K562 (cell line): ENCODE results near the gene AP2A2. TPM values are rescaled to one million over a fixed set of nuclear protein-coding genes. Genes with fewer than 3 reads are reported as not detected.

Experiments used
- ATAC-seq: fragments of 200-7000 bp; cut with Tn5 transposase; 3 replicates; pipeline ENCODE4 v1.9.1; 2020; ENCODE audit warnings: moderate library complexity
- BruUV-seq: library from RNA; stranded (reverse); fragments of 400-500 nt; replicated peaks from 2 replicates; lab custom pipeline; 2021; lab: Mats Ljungman, UMichigan
- CTCF ChIA-PET: fragments of 300-600 bp; formaldehyde crosslinking; extraction: SDS; loops from one replicate; lab custom pipeline; 2021; ENCODE audit warnings: low intra/inter-chr PET ratio; lab: Yijun Ruan, JAX
- POLR2A ChIA-PET: fragments of 300-600, 350-650 bp; sonication (Branson Sonifier 250); formaldehyde crosslinking; extraction: SDS; loops from one replicate; lab custom pipeline; 2021; ENCODE audit warnings: antibody characterized with exemption, inconsistent platforms; lab: Yijun Ruan, JAX
- DNase-seq, 4 experiments: peaks; one replicate each; pipeline versions ENCODE4 v3.0.0 to v3.0.0-alpha.2; 2011 to 2018; ENCODE audit warnings: low spot score in 3 of 4, mixed read lengths in 3 of 4; ENCODE audit errors: extremely low read depth in 1 of 4
- FAIRE-seq: peaks from 2 replicates; lab custom pipeline; 2011; peaks lifted over from hg19 to GRCh38; lab: Jason Lieb, UNC
- H2AFZ ChIP-seq: 2 replicates; pipeline ENCODE4 v1.6.0; 2011; ENCODE audit warnings: low read depth, low read length, control low read depth, inconsistent platforms
- H3K27ac ChIP-seq: fragments of 200-600 bp; 3 replicates; pipeline ENCODE4 v1.8.0; 2011; ENCODE audit warnings: low read depth, mild to moderate bottlenecking, control low read depth, inconsistent platforms, low read length, moderate library complexity, mixed read lengths; ENCODE audit errors: extremely low read depth
- H3K27me3 ChIP-seq, 2 experiments: fragments of 300-600 bp in 1 of 2; 2 replicates in 1 of 2; 3 replicates in 1 of 2; pipeline versions ENCODE4 v1.6.0 to v1.8.0; 2011; ENCODE audit warnings: inconsistent platforms in 2 of 2, low read length in 2 of 2, mild to moderate bottlenecking in 1 of 2, mixed read lengths in 1 of 2, moderate library complexity in 1 of 2; ENCODE audit not compliant: control insufficient read depth in 2 of 2, insufficient read depth in 2 of 2
- H3K36me3 ChIP-seq: fragments of 300-600 bp; 3 replicates; pipeline ENCODE4 v1.8.0; 2011; ENCODE audit warnings: mild to moderate bottlenecking, low read length, inconsistent platforms; ENCODE audit not compliant: control insufficient read depth, insufficient read depth
- H3K4me1 ChIP-seq, 2 experiments: fragments of 200-600 bp in 1 of 2; replicated peaks in 1 of 2; 2 replicates in 1 of 2; 3 replicates in 1 of 2; pipeline versions ENCODE4 v1.5.1 to v1.8.0; 2011; ENCODE audit warnings: inconsistent platforms in 2 of 2, low read length in 2 of 2, mild to moderate bottlenecking in 1 of 2, mixed read lengths in 1 of 2, moderate library complexity in 1 of 2; ENCODE audit not compliant: control insufficient read depth in 2 of 2, insufficient read depth in 2 of 2
- H3K4me2 ChIP-seq: 2 replicates; pipeline ENCODE4 v1.6.1; 2011; ENCODE audit warnings: low read length, control low read depth, inconsistent platforms, mixed read lengths; ENCODE audit not compliant: insufficient read depth
- H3K4me3 ChIP-seq: fragments of 200-600 bp; sonication (generic), shearing (Covaris generic); 2 replicates; pipeline ENCODE4 v1.5.1; 2016; ENCODE audit warnings: control low read depth, inconsistent platforms
- H3K79me2 ChIP-seq: fragments of 200-600 bp; 3 replicates; pipeline ENCODE4 v1.8.0; 2011; ENCODE audit warnings: low read length, inconsistent platforms; ENCODE audit not compliant: control insufficient read depth, insufficient read depth
- H3K9ac ChIP-seq, 2 experiments: 2 replicates each; pipeline versions ENCODE4 v1.6.0 to v1.6.1; 2011; ENCODE audit warnings: low read depth in 2 of 2, low read length in 2 of 2, control low read depth in 1 of 2, inconsistent platforms in 1 of 2, mild to moderate bottlenecking in 1 of 2, mixed read lengths in 1 of 2; ENCODE audit not compliant: insufficient read depth in 1 of 2
- H3K9me1 ChIP-seq: one replicate; pipeline ENCODE4 v1.6.0; 2011; ENCODE audit warnings: inconsistent platforms, mild to moderate bottlenecking, low read length, moderate library complexity; ENCODE audit not compliant: control insufficient read depth, insufficient read depth
- H3K9me3 ChIP-seq: replicated peaks from 2 replicates; pipeline ENCODE4 v1.5.1; 2011; ENCODE audit warnings: low read depth, low read length, inconsistent platforms; ENCODE audit not compliant: control insufficient read depth, insufficient read depth
- H4K20me1 ChIP-seq: replicated peaks from 2 replicates; pipeline ENCODE4 v1.6.1; 2011; ENCODE audit warnings: low read length, inconsistent platforms, mixed read lengths; ENCODE audit not compliant: control insufficient read depth, insufficient read depth
- BDP1 ChIP-seq: IDR thresholded peaks from 3 replicates; pipeline ENCODE4 v1.6.1; 2011; ENCODE audit not compliant: insufficient read length, insufficient read depth
- COPS2 ChIP-seq: fragments of 450-650 bp; conservative IDR thresholded peaks from 2 replicates; pipeline ENCODE4 v1.6.1; 2016; ENCODE audit warnings: mild to moderate bottlenecking, moderate library complexity
- ETV1 ChIP-seq: fragments of 450-650 bp; conservative IDR thresholded peaks from 2 replicates; pipeline ENCODE4 v1.6.1; 2016; ENCODE audit warnings: missing genetic modification characterization, control low read depth, low read depth, missing compliant biosample characterization
- FOS ChIP-seq: IDR thresholded peaks from 3 replicates; pipeline ENCODE4 v1.6.1; 2011; ENCODE audit not compliant: insufficient read length; ENCODE audit errors: extremely low read depth
- FOXK2 ChIP-seq, 2 experiments: fragments of 450-650 bp; IDR thresholded peaks in 1 of 2; conservative IDR thresholded peaks in 1 of 2; 2 replicates each; pipeline ENCODE4 v1.6.1; 2016; ENCODE audit warnings: low read depth in 2 of 2, mild to moderate bottlenecking in 1 of 2
- KAT2B ChIP-seq: IDR thresholded peaks from one replicate; pipeline ENCODE4 v1.6.1; 2012; ENCODE audit warnings: low read depth, mild to moderate bottlenecking, control low read depth, inconsistent platforms, low read length, moderate library complexity
- MCM7 ChIP-seq, 2 experiments: fragments of 450-650 bp; IDR thresholded peaks; 2 replicates each; pipeline ENCODE4 v1.6.1; 2016 to 2018
- MEIS2 ChIP-seq: fragments of 450-650 bp; IDR thresholded peaks from 2 replicates; pipeline ENCODE4 v1.6.1; 2014; ENCODE audit warnings: mild to moderate bottlenecking; ENCODE audit not compliant: partially characterized antibody
- NFE2 ChIP-seq: IDR thresholded peaks from 2 replicates; pipeline ENCODE4 v1.6.1; 2014; ENCODE audit warnings: antibody characterized with exemption, low read depth
- NFXL1 ChIP-seq: fragments of 450-650 bp; formaldehyde crosslinking; IDR thresholded peaks from 2 replicates; pipeline ENCODE4 v1.4.0; 2021; ENCODE audit warnings: mild to moderate bottlenecking
- PTTG1 ChIP-seq: fragments of 450-650 bp; IDR thresholded peaks from 2 replicates; pipeline ENCODE4 v1.6.1; 2016; ENCODE audit warnings: low read depth, mild to moderate bottlenecking, missing genetic modification characterization, missing compliant biosample characterization
- TBP ChIP-seq: optimal IDR thresholded peaks from 2 replicates; pipeline ENCODE3; 2011; ENCODE audit warnings: low read depth, low read length, improper control_type of control experiment
- THRB ChIP-seq: fragments of 450-650 bp; formaldehyde crosslinking; conservative IDR thresholded peaks from 2 replicates; pipeline ENCODE4 v1.4.0; 2022; ENCODE audit warnings: mild to moderate bottlenecking, missing genetic modification characterization
- ZNF41 ChIP-seq: fragments of 250-450 bp; sonication (Bioruptor Pico); conservative IDR thresholded peaks from 2 replicates; pipeline ENCODE4 v1.4.0; 2020; ENCODE audit warnings: mild to moderate bottlenecking
- ZNF445 ChIP-seq: fragments of 250-450 bp; sonication (Bioruptor Pico); IDR thresholded peaks from 2 replicates; pipeline ENCODE4 v1.4.0; 2020; ENCODE audit warnings: low read depth, mild to moderate bottlenecking, moderate library complexity
- ZSCAN29 ChIP-seq: fragments of 450-650 bp; IDR thresholded peaks from 2 replicates; pipeline ENCODE4 v1.6.1; 2017
- WGBS: fragments of 100-300 bp; shearing (Covaris generic); methylation state at CpG from one replicate; pipeline ENCODE4 v1.1.6; 2016; ENCODE audit warnings: low coverage, mixed read lengths; ENCODE audit not compliant: insufficient coverage; ENCODE audit errors: missing lambda C conversion rate; 5-methylcytosine and 5-hydroxymethylcytosine counted together
- in situ Hi-C: fragments of 300-500 bp; cut with MboI; formaldehyde crosslinking; loops from 4 replicates; pipeline ENCODE4 v1.15.0; 2018; ENCODE audit warnings: inconsistent platforms, mixed read lengths
- intact Hi-C: fragments of 100-400 bp; cut with micrococcal nuclease; formaldehyde crosslinking; loops from 2 replicates; pipeline ENCODE4 v1.14.2; 2022
- polyA plus RNA-seq, 8 experiments: library from polyadenylated mRNA; depleted of rRNA in 4 of 8; stranded (reverse) in 5 of 8; unstranded in 3 of 8; fragments of >200 nt; fragmentation: Nextera tagmentation in 2 of 8; fragmentation: Illumina TruSeq in 1 of 8; extraction: Ambion mirVana in 2 of 8; extraction: Trizol in 1 of 8; gene quantifications; 2 replicates each; pipeline versions ENCODE4 v1.2.1 to v1.2.3, GENCODE V29; 2011 to 2014; ENCODE audit warnings: inconsistent platforms in 1 of 8, missing spikeins in 1 of 8
- total RNA-seq, 7 experiments: library from RNA; depleted of rRNA in 6 of 7; stranded (reverse); fragments of >200 nt in 6 of 7; fragmentation: Illumina TruSeq in 2 of 7; extraction: Trizol in 2 of 7; gene quantifications; 2 replicates each; pipeline versions ENCODE4 v1.2.1 to v1.2.3, GENCODE V29; 2011 to 2021; ENCODE audit warnings: low replicate concordance in 1 of 7

AP2A2 gene
- total and polyA plus RNA-seq, 9 of the 15 experiments (the other 6 are each of a cell fraction or from before 2014, with no cell fraction given) = 0.69 to 41.7 (median 15.2) TPM

GRCh38 chr11:931385-931784 lies 5.7 kb downstream of the AP2A2 start:
- ChIA-PET POLR2A (no interaction called here), CTCF (no interaction called here)
- Histone ChIP-seq H3K9me3 (no peaks in the 10 kb centered on the region), H3K4me1 (peaks cover 6 to 12% of the 10 kb centered on the region in 2 experiments), H3K79me2 (peaks cover 51% of the 10 kb centered on the region), H3K27ac (no peak overlapping the region), H3K4me2 (no peak overlapping the region), H3K9ac (no peak overlapping the region), H2AFZ (no peak overlapping the region), H3K36me3 (peaks cover 17% of the 10 kb centered on the region; the same call in 1 of the 3 replicates), H3K27me3 (no peaks in the 10 kb centered on the region), H4K20me1 (peaks cover 2% of the 10 kb centered on the region; the same call in 1 of the 2 replicates), H3K4me3 (no peak overlapping the region), H3K9me1 (peaks cover 4% of the 10 kb centered on the region)
- WGBS = 52% methylated on average over 3 of the region's 3 CpGs
- no peak for FAIRE-seq
- no TSS peak for BruUV-seq
- intact Hi-C loops = no loop called here
- in situ Hi-C loops = no loop called here
- ATAC-seq = no peak
- DNase-seq = no peak
- TF ChIP-seq KAT2B (no peak), ZSCAN29 (no peak), PTTG1 (no peak), TBP (no peak), ZNF445 (CRISPR knock-in tag) (no peak), NFXL1 (CRISPR knock-in tag) (no peak), COPS2 (no peak), FOS (no peak), MCM7 (IDR thresholded peaks at IDR 0.05) (no peak), NFE2 (no peak), FOXK2 (conservative IDR thresholded peaks at IDR 0.05 in 1 of 2, IDR thresholded peaks at IDR 0.05 in 1 of 2; ENCODE audit: low read depth in 2 of 2) (no peak), THRB (CRISPR knock-in tag) (no peak), ZNF41 (no peak), MEIS2 (no peak), BDP1 (no peak), ETV1 (tag) (no peak)
